Activated T-helper 2 cell treated with anti-CD3 and anti-CD28 coated beads, Interferon-gamma antibody, Interleukin-2, Interleukin-4, amounts not matched to agents 10 μg/mL and 5 μg/mL and 100 μg/mL, durations not matched to agents 14 hours and 24 hours and 36 hours (primary cell): Measurements from ENCODE around the gene NBEA. TPM values are rescaled to one million over a fixed set of nuclear protein-coding genes. Genes with fewer than 3 reads are reported as not detected.

Source experiments
- DNase-seq: peaks from one replicate; pipeline ENCODE4 v3.0.0; 2021; ENCODE audit warnings: low spot score
- H3K27ac Mint-ChIP-seq: one replicate; pipeline ENCODE4 v1.8.0; 2021; ENCODE audit warnings: mixed read lengths
- H3K27me3 Mint-ChIP-seq: one replicate; pipeline ENCODE4 v1.8.0; 2021; ENCODE audit warnings: low read depth, mixed read lengths
- H3K36me3 Mint-ChIP-seq: one replicate; pipeline ENCODE4 v1.8.0; 2021; ENCODE audit warnings: low read depth, mixed read lengths
- H3K4me1 Mint-ChIP-seq: one replicate; pipeline ENCODE4 v1.8.0; 2021; ENCODE audit warnings: low read depth, mixed read lengths
- H3K4me3 Mint-ChIP-seq: one replicate; pipeline ENCODE4 v1.8.0; 2021; ENCODE audit warnings: low read depth, mild to moderate bottlenecking, moderate library complexity, mixed read lengths
- H3K9me3 Mint-ChIP-seq: one replicate; pipeline ENCODE4 v1.8.0; 2021; ENCODE audit warnings: mixed read lengths
- intact Hi-C: fragments of 100-400 bp; cut with micrococcal nuclease; formaldehyde crosslinking; loops from one replicate; pipeline ENCODE4 v1.15.1; 2023
- total RNA-seq: library from RNA; stranded (reverse); gene quantifications from 2 replicates; pipeline ENCODE4 v1.2.3, GENCODE V29; 2022

The NBEA gene
- total RNA-seq, 1 donor from 2014 or later = 0.14 TPM

GRCh38 chr13:35502456-35502855, 560.4 kb downstream of the NBEA start:
- Mint-ChIP-seq H3K4me1 (no peaks in the 10 kb centered on the region), H3K9me3 (no peaks in the 10 kb centered on the region), H3K4me3 (no peak overlapping the region), H3K27ac (no peak overlapping the region), H3K36me3 (no peaks in the 10 kb centered on the region), H3K27me3 (no peaks in the 10 kb centered on the region)
- no peak for DNase-seq
- intact Hi-C loops = no loop called here

DNA sequence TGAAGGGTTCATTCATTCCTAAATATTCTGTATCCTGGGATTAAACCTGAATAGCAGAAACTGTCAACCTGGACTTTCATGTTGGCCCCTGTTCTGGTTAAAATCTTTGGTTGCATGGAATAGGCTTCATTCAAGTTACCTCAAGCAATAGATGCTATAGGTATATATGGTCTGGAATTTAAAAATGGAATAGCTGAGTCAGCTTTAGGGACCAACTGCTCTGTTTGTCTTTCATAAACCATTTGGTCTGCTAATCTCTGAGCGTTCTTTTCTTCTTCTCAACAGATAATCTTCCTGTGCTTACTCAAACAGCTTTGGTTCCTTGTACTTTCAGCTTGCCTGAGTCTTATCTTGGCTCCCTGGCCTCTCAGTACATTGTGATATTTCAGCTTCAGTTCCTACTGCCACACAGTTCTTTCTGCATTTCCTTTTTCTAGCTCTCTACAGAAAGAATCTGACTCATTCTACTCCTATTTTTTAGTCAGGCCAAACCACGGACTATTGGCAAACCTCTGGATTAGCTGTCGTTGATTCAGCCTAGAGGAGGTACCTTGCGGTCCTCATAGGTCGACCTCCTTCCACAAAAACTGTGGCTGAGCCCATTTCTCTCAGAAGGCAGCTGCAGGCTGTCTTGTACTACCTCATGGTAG, 570.3 kb downstream of the NBEA start:
- Mint-ChIP-seq H3K4me1 (no peaks in the 10 kb centered on the region), H3K27ac (no peak overlapping the region), H3K27me3 (no peaks in the 10 kb centered on the region), H3K36me3 (no peaks in the 10 kb centered on the region), H3K4me3 (no peak overlapping the region), H3K9me3 (no peaks in the 10 kb centered on the region)
- intact Hi-C loops = no loop called here
- DNase-seq = no peak

DNA sequence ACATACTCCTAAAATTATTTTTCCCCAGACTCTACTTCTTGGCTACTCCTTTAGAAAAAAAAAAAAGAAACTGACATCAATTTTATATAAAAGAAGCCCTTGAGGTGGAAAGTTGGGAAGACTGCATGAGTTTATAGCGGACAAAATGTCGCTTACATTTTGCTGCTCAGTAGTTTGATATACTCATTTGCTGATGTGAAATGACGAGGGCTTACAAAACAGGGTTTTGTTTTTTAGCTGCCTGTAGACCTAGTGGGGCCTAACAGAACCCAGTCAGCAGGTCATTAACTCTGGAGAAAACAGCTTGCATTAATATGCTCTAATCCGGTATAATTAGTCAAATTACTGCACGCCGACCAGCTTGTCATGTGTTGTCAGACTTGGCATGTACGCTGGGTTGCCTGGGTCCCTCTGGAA, 572.0 kb downstream of the NBEA start:
- Mint-ChIP-seq H3K4me1 (no peaks in the 10 kb centered on the region), H3K36me3 (no peaks in the 10 kb centered on the region), H3K4me3 (no peak overlapping the region), H3K27ac (no peak overlapping the region), H3K27me3 (no peaks in the 10 kb centered on the region), H3K9me3 (no peaks in the 10 kb centered on the region)
- intact Hi-C loops = no loop called here
- DNase-seq = no peak

GRCh38 chr13:35514801-35515502, 572.9 kb downstream of the NBEA start:
- H3K9me3 Mint-ChIP-seq = no peaks in the 10 kb centered on the region
- H3K27ac Mint-ChIP-seq = no peak overlapping the region

GRCh38 chr13:35518337-35518946, 576.4 kb downstream of the NBEA start:
- DNase-seq = no peak
- H3K27me3 Mint-ChIP-seq = no peaks in the 10 kb centered on the region
- no peaks in the 10 kb centered on the region for H3K4me1 Mint-ChIP-seq
- intact Hi-C loops = no loop called here
- no peaks in the 10 kb centered on the region for H3K9me3 Mint-ChIP-seq
- H3K4me3 Mint-ChIP-seq = no peak overlapping the region
- H3K36me3 Mint-ChIP-seq = no peaks in the 10 kb centered on the region
- H3K27ac Mint-ChIP-seq = no peak overlapping the region

More at GRCh38 chr13:35514801-35515502, 572.9 kb downstream of the NBEA start:
- intact Hi-C loops = no loop called here
- DNase-seq = no peak
- H3K4me3 Mint-ChIP-seq = no peak overlapping the region
- H3K27me3 Mint-ChIP-seq = no peaks in the 10 kb centered on the region
- no peaks in the 10 kb centered on the region for H3K36me3 Mint-ChIP-seq
- no peaks in the 10 kb centered on the region for H3K4me1 Mint-ChIP-seq

DNA sequence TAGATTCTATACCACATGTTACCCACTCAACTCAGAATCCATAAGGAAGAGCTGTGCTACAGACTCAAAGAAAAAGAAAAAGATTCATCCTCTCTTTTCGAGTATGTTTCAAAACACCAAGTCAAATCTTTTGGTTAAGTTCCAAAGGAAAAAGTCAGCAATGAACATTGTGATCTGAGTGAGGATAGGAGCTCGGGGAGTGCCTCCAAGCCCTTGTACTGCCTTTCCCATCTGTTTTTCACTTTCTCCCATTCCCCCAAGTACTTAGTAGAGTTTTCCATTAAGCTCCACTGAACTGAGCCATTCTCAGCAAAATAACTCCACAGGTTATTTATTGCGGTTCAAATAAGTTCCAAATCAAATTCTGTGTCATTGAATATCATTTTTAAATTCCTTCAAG, 582.1 kb downstream of the NBEA start:
- no peak overlapping the region for H3K27ac Mint-ChIP-seq
- intact Hi-C loops = no loop called here
- H3K27me3 Mint-ChIP-seq = no peaks in the 10 kb centered on the region
- DNase-seq = no peak
- no peaks in the 10 kb centered on the region for H3K36me3 Mint-ChIP-seq
- H3K4me3 Mint-ChIP-seq = no peak overlapping the region
- no peaks in the 10 kb centered on the region for H3K4me1 Mint-ChIP-seq
- no peaks in the 10 kb centered on the region for H3K9me3 Mint-ChIP-seq

DNA sequence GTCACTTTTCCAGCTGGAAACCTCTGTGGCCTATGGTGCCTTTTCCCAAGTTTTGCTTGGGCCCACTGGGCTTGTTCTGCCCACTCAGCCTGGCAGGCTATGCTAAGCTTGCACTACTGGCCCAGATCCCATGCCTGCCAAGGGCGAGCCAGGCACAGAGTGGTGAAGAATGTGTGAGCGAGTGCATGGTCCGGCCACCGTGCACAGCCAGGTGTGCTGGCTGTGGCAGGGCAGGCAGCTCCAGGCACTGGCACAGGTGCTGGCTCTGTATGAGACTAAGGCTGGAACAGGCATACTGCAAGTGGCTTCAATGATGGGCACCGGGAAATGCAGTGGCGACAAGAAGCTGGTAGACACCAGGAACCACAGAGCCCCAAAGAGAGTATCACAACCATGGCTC, 584.5 kb downstream of the NBEA start:
- no peaks in the 10 kb centered on the region for H3K4me1 Mint-ChIP-seq
- no peak overlapping the region for H3K27ac Mint-ChIP-seq
- intact Hi-C loops = no loop called here
- DNase-seq = no peak
- no peaks in the 10 kb centered on the region for H3K36me3 Mint-ChIP-seq
- H3K9me3 Mint-ChIP-seq = no peaks in the 10 kb centered on the region
- no peak overlapping the region for H3K4me3 Mint-ChIP-seq
- no peaks in the 10 kb centered on the region for H3K27me3 Mint-ChIP-seq

- DNase-seq = no peak
- no peaks in the 10 kb centered on the region for H3K36me3 Mint-ChIP-seq
- H3K9me3 Mint-ChIP-seq = no peaks in the 10 kb centered on the region
- no peak overlapping the region for H3K4me3 Mint-ChIP-seq
- no peaks in the 10 kb centered on the region for H3K27me3 Mint-ChIP-seq
- intact Hi-C loops = no loop called here
- no peak overlapping the region for H3K27ac Mint-ChIP-seq
- H3K4me1 Mint-ChIP-seq = no peaks in the 10 kb centered on the region
Observed at GRCh38 chr13:35527451-35527850, 585.4 kb downstream of the NBEA start.

DNA sequence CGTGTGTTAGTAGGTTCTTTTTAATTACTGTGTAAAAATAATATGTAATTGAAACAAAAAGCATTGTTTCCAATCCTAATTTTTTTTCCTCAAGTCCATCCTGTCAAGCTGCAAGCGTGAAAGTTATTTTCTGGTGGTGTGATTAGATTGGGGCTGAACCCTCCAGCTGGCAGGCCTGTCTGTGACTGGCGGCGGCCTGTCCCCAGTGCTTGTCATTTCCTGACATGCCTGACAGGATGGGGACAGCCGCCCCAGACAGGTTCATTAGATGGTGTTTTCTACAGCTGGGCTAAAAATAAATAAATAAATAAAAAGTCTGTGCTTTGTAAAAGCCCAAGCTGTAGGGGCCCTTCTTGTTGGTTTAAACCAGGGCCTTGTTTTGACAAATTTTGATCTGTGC, 588.1 kb downstream of the NBEA start:
- intact Hi-C loops = no loop called here
- H3K4me3 Mint-ChIP-seq = no peak overlapping the region
- H3K4me1 Mint-ChIP-seq = no peaks in the 10 kb centered on the region
- no peaks in the 10 kb centered on the region for H3K27me3 Mint-ChIP-seq
- H3K36me3 Mint-ChIP-seq = no peaks in the 10 kb centered on the region
- H3K9me3 Mint-ChIP-seq = no peaks in the 10 kb centered on the region
- no peak overlapping the region for H3K27ac Mint-ChIP-seq
- DNase-seq = no peak

GRCh38 chr13:35530581-35530980, 588.5 kb downstream of the NBEA start:
- no peaks in the 10 kb centered on the region for H3K4me1 Mint-ChIP-seq
- intact Hi-C loops = no loop called here

GRCh38 chr13:35531526-35531925, 589.5 kb downstream of the NBEA start:
- Mint-ChIP-seq H3K9me3 (no peaks in the 10 kb centered on the region), H3K27ac (no peak overlapping the region), H3K27me3 (no peaks in the 10 kb centered on the region), H3K36me3 (no peaks in the 10 kb centered on the region), H3K4me1 (no peaks in the 10 kb centered on the region), H3K4me3 (no peak overlapping the region)
- DNase-seq = no peak
- intact Hi-C loops = no loop called here

More at GRCh38 chr13:35530581-35530980, 588.5 kb downstream of the NBEA start:
- no peaks in the 10 kb centered on the region for H3K27me3 Mint-ChIP-seq
- H3K27ac Mint-ChIP-seq = no peak overlapping the region
- H3K36me3 Mint-ChIP-seq = no peaks in the 10 kb centered on the region
- H3K9me3 Mint-ChIP-seq = no peaks in the 10 kb centered on the region
- DNase-seq = no peak
- H3K4me3 Mint-ChIP-seq = no peak overlapping the region

GRCh38 chr13:35534343-35534742, 592.3 kb downstream of the NBEA start:
- no peaks in the 10 kb centered on the region for H3K4me1 Mint-ChIP-seq
- no peak overlapping the region for H3K27ac Mint-ChIP-seq
- H3K27me3 Mint-ChIP-seq = no peaks in the 10 kb centered on the region
- no peaks in the 10 kb centered on the region for H3K9me3 Mint-ChIP-seq
- no peaks in the 10 kb centered on the region for H3K36me3 Mint-ChIP-seq
- no peak overlapping the region for H3K4me3 Mint-ChIP-seq
- DNase-seq = no peak
- intact Hi-C loops = no loop called here

- H3K9me3 Mint-ChIP-seq = no peaks in the 10 kb centered on the region
- no peak for DNase-seq
Observed at GRCh38 chr13:35548790-35549189, 606.7 kb downstream of the NBEA start.

More at GRCh38 chr13:35548790-35549189, 606.7 kb downstream of the NBEA start:
- H3K4me3 Mint-ChIP-seq = no peak overlapping the region
- no peaks in the 10 kb centered on the region for H3K36me3 Mint-ChIP-seq
- H3K27ac Mint-ChIP-seq = no peak overlapping the region
- no peaks in the 10 kb centered on the region for H3K4me1 Mint-ChIP-seq
- intact Hi-C loops = no loop called here
- no peaks in the 10 kb centered on the region for H3K27me3 Mint-ChIP-seq
